K562 (cell line): ENCODE data around the gene IDH2. TPM values are rescaled to one million over a fixed set of nuclear protein-coding genes. Genes with fewer than 3 reads are reported as not detected.
A peak's percentile ranks its signal among the peaks of the same experiment; 100 is the strongest.

Experiments
- ARHGAP35 ChIP-seq: fragments of 450-650 bp; IDR thresholded peaks from 2 replicates; pipeline ENCODE4 v1.6.1; 2018; ENCODE audit not compliant: partially characterized antibody
- CHD1 ChIP-seq: fragments of 200-600 bp; sonication (generic); IDR thresholded peaks from one replicate; pipeline ENCODE4 v1.6.1; 2012; ENCODE audit warnings: mild to moderate bottlenecking, moderate library complexity, low read length, inconsistent platforms
- GTF2A2 ChIP-seq: IDR thresholded peaks from 2 replicates; pipeline ENCODE4 v1.6.1; 2016; ENCODE audit warnings: mild to moderate bottlenecking, missing genetic modification characterization, missing compliant biosample characterization
- HDAC1 ChIP-seq, 2 experiments: fragments of 450-650 bp; IDR thresholded peaks; 2 replicates each; pipeline ENCODE4 v1.6.1; 2016 to 2017; ENCODE audit warnings: inconsistent platforms in 1 of 2, mild to moderate bottlenecking in 1 of 2, moderate library complexity in 1 of 2
- HDAC6 ChIP-seq: IDR thresholded peaks from 2 replicates; pipeline ENCODE4 v1.6.1; 2012; ENCODE audit warnings: low read depth, mild to moderate bottlenecking, control low read depth, inconsistent platforms, low read length, moderate library complexity
- HNRNPL ChIP-seq: fragments of 200-400 bp; formaldehyde crosslinking; IDR thresholded peaks from 2 replicates; pipeline ENCODE4 v1.6.1; 2017; ENCODE audit warnings: low read depth, mild to moderate bottlenecking, low read length
- KAT2B ChIP-seq: IDR thresholded peaks from one replicate; pipeline ENCODE4 v1.6.1; 2012; ENCODE audit warnings: low read depth, mild to moderate bottlenecking, control low read depth, inconsistent platforms, low read length, moderate library complexity
- NFXL1 ChIP-seq: fragments of 450-650 bp; formaldehyde crosslinking; IDR thresholded peaks from 2 replicates; pipeline ENCODE4 v1.4.0; 2021; ENCODE audit warnings: mild to moderate bottlenecking
- PRMT5 ChIP-seq: sonication (generic); formaldehyde crosslinking; IDR thresholded peaks from 2 replicates; pipeline ENCODE4 v1.5.0; 2020; ENCODE audit warnings: missing genetic modification reagents
- ZNF764 ChIP-seq: fragments of 250-450 bp; sonication (Bioruptor Pico); IDR thresholded peaks from 2 replicates; pipeline ENCODE4 v1.4.0; 2020; ENCODE audit warnings: low read depth, mild to moderate bottlenecking, moderate library complexity
- polyA plus RNA-seq, 8 experiments: library from polyadenylated mRNA; depleted of rRNA in 4 of 8; stranded (reverse) in 5 of 8; unstranded in 3 of 8; fragments of >200 nt; fragmentation: Nextera tagmentation in 2 of 8; fragmentation: Illumina TruSeq in 1 of 8; extraction: Ambion mirVana in 2 of 8; extraction: Trizol in 1 of 8; gene quantifications; 2 replicates each; pipeline versions ENCODE4 v1.2.1 to v1.2.3, GENCODE V29; 2011 to 2014; ENCODE audit warnings: inconsistent platforms in 1 of 8, missing spikeins in 1 of 8
- total RNA-seq, 7 experiments: library from RNA; depleted of rRNA in 6 of 7; stranded (reverse); fragments of >200 nt in 6 of 7; fragmentation: Illumina TruSeq in 2 of 7; extraction: Trizol in 2 of 7; gene quantifications; 2 replicates each; pipeline versions ENCODE4 v1.2.1 to v1.2.3, GENCODE V29; 2011 to 2021; ENCODE audit warnings: low replicate concordance in 1 of 7
- TF ChIP-seq, protein P1 (sequence below), 2 experiments: fragments of 450-650 bp in 1 of 2; sonication (generic) in 1 of 2; formaldehyde crosslinking in 1 of 2; IDR thresholded peaks; 2 replicates each; pipeline versions ENCODE4 v1.7.1 to v1.9.0; 2016 to 2022; ENCODE audit warnings: inconsistent platforms in 1 of 2, mild to moderate bottlenecking in 1 of 2, missing genetic modification reagents in 1 of 2
- TF ChIP-seq, protein P2 (sequence below): sonication (generic); formaldehyde crosslinking; IDR thresholded peaks from 2 replicates; pipeline ENCODE4 v1.8.0; 2022; ENCODE audit warnings: mild to moderate bottlenecking, missing genetic modification reagents
- TF ChIP-seq, protein P3 (sequence below): fragments of 250-450 bp; sonication (Bioruptor Pico); IDR thresholded peaks from 2 replicates; pipeline ENCODE4 v1.5.1; 2021; ENCODE audit warnings: mild to moderate bottlenecking
- TF ChIP-seq, protein P4 (sequence below): fragments of 250-450 bp; sonication (Bioruptor Pico); IDR thresholded peaks from 2 replicates; pipeline ENCODE4 v1.5.0; 2020; ENCODE audit warnings: mild to moderate bottlenecking

The IDH2 gene
- total and polyA plus RNA-seq, 9 of the 15 experiments (the other 6 are each of a cell fraction or from before 2014, with no cell fraction given), result 0.70 to 99.9 (median 59.2) TPM

DNA sequence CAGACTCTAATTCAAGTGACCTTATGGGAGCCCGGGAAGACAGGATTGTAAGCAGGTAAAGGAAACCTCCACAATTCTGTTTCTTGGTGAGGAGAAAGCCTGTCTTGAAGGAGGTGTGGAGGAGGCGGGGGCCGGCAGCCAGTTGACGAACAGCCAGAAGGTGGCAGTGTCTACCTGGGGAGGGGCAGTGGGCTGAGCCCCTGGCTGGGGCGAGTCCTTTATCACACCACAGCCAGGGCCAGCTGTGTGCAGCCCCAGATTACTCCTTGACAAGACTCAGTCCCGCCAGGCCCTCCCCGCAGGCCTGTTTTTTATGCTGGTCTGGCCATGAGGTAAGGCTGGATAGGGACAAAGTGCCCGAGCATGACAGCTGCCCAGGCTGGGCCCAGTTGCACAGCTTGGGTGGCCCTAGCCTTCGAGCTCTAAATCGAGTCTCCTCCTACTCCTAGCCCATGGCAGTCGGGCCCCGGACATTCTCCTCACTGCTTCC, 40.9 kb upstream of the IDH2 start (continued):
- TF ChIP-seq GTF2A2 (tag) (no peak), CHD1 (no peak), ZNF764 (CRISPR knock-in tag) (no peak), HNRNPL (0 out of 2 replicates have a peak, but pooled peaks have one; percentile 30), PRMT5 (no peak), ARHGAP35 (no peak), HDAC6 (no peak), NFXL1 (CRISPR knock-in tag) (no peak), HDAC1 (IDR thresholded peaks at IDR 0.05) (peak in 1 of 2 experiments; percentile 84; a peak in 2 of 4 replicates), KAT2B (no peak)
- TF ChIP-seq, protein P1, sequence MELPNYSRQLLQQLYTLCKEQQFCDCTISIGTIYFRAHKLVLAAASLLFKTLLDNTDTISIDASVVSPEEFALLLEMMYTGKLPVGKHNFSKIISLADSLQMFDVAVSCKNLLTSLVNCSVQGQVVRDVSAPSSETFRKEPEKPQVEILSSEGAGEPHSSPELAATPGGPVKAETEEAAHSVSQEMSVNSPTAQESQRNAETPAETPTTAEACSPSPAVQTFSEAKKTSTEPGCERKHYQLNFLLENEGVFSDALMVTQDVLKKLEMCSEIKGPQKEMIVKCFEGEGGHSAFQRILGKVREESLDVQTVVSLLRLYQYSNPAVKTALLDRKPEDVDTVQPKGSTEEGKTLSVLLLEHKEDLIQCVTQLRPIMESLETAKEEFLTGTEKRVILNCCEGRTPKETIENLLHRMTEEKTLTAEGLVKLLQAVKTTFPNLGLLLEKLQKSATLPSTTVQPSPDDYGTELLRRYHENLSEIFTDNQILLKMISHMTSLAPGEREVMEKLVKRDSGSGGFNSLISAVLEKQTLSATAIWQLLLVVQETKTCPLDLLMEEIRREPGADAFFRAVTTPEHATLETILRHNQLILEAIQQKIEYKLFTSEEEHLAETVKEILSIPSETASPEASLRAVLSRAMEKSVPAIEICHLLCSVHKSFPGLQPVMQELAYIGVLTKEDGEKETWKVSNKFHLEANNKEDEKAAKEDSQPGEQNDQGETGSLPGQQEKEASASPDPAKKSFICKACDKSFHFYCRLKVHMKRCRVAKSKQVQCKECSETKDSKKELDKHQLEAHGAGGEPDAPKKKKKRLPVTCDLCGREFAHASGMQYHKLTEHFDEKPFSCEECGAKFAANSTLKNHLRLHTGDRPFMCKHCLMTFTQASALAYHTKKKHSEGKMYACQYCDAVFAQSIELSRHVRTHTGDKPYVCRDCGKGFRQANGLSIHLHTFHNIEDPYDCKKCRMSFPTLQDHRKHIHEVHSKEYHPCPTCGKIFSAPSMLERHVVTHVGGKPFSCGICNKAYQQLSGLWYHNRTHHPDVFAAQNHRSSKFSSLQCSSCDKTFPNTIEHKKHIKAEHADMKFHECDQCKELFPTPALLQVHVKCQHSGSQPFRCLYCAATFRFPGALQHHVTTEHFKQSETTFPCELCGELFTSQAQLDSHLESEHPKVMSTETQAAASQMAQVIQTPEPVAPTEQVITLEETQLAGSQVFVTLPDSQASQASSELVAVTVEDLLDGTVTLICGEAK (IDR thresholded peaks at IDR 0.05), result no peak
- TF ChIP-seq, protein P1 (CRISPR knock-in tag; IDR thresholded peaks at IDR 0.05), result no peak
- TF ChIP-seq, protein P2, sequence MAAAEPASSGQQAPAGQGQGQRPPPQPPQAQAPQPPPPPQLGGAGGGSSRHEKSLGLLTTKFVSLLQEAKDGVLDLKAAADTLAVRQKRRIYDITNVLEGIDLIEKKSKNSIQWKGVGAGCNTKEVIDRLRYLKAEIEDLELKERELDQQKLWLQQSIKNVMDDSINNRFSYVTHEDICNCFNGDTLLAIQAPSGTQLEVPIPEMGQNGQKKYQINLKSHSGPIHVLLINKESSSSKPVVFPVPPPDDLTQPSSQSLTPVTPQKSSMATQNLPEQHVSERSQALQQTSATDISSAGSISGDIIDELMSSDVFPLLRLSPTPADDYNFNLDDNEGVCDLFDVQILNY (CRISPR knock-in tag), result no peak
- TF ChIP-seq, protein P3, sequence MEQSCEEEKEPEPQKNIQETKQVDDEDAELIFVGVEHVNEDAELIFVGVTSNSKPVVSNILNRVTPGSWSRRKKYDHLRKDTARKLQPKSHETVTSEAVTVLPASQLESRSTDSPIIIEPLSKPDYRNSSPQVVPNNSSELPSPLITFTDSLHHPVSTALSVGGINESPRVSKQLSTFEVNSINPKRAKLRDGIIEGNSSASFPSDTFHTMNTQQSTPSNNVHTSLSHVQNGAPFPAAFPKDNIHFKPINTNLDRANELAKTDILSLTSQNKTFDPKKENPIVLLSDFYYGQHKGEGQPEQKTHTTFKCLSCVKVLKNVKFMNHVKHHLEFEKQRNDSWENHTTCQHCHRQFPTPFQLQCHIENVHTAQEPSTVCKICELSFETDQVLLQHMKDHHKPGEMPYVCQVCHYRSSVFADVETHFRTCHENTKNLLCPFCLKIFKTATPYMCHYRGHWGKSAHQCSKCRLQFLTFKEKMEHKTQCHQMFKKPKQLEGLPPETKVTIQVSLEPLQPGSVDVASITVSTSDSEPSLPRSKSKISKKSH (CRISPR knock-in tag), result no peak
- TF ChIP-seq, protein P4, sequence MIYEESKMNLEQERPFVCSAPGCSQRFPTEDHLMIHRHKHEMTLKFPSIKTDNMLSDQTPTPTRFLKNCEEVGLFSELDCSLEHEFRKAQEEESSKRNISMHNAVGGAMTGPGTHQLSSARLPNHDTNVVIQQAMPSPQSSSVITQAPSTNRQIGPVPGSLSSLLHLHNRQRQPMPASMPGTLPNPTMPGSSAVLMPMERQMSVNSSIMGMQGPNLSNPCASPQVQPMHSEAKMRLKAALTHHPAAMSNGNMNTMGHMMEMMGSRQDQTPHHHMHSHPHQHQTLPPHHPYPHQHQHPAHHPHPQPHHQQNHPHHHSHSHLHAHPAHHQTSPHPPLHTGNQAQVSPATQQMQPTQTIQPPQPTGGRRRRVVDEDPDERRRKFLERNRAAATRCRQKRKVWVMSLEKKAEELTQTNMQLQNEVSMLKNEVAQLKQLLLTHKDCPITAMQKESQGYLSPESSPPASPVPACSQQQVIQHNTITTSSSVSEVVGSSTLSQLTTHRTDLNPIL (CRISPR knock-in tag), result no peak
